ENCODE results near the gene IPO5.

DNA sequence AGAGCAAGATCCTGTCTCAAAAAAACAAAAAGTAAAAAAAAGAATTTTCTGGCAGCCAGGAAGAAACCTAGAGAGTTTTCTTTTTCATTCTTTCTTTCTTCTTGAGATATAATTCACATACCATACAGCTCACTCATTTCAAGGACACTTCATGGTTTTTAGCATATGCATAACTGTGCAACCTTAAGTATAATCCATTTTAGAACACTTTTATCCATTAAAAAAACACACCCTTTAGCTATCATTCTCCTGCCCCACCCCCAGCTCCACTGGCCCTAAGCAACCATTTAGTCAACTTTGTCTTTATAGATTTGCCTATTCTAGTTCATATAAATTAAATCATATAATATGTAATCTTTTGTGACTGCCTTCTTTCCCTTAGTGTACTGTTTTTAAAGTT lies 8.1 kb upstream of the IPO5 start:
- TF ChIP-seq, protein P1, sequence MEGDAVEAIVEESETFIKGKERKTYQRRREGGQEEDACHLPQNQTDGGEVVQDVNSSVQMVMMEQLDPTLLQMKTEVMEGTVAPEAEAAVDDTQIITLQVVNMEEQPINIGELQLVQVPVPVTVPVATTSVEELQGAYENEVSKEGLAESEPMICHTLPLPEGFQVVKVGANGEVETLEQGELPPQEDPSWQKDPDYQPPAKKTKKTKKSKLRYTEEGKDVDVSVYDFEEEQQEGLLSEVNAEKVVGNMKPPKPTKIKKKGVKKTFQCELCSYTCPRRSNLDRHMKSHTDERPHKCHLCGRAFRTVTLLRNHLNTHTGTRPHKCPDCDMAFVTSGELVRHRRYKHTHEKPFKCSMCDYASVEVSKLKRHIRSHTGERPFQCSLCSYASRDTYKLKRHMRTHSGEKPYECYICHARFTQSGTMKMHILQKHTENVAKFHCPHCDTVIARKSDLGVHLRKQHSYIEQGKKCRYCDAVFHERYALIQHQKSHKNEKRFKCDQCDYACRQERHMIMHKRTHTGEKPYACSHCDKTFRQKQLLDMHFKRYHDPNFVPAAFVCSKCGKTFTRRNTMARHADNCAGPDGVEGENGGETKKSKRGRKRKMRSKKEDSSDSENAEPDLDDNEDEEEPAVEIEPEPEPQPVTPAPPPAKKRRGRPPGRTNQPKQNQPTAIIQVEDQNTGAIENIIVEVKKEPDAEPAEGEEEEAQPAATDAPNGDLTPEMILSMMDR (IDR thresholded peaks at IDR 0.05; ENCODE audit: low read depth, low read length): no peak
- TF ChIP-seq POLR2A (IDR thresholded peaks at IDR 0.05; ENCODE audit: extremely low read depth, insufficient read length): no peak
- TF ChIP-seq, protein P2, sequence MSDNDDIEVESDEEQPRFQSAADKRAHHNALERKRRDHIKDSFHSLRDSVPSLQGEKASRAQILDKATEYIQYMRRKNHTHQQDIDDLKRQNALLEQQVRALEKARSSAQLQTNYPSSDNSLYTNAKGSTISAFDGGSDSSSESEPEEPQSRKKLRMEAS (IDR thresholded peaks at IDR 0.05; ENCODE audit: low read depth, low read length): no peak

Data from NB4 (cell line).